Panc1 (cell line): ENCODE data around the gene NEDD8. TPM values are rescaled to one million over a fixed set of nuclear protein-coding genes. Genes with fewer than 3 reads are reported as not detected.

Experiments
- ATAC-seq: fragments of 200-7000 bp; cut with Tn5 transposase; 2 replicates; pipeline ENCODE4 v1.9.1; 2020; ENCODE audit warnings: mild to moderate bottlenecking, moderate library complexity
- BruUV-seq: library from RNA; stranded (reverse); fragments of 400-500 nt; replicated peaks from 2 replicates; lab custom pipeline; 2021; lab: Mats Ljungman, UMichigan
- CTCF ChIA-PET: fragments of 300-600 bp; sonication (Branson Sonifier 250); formaldehyde crosslinking; loops from one replicate; lab custom pipeline; 2022; ENCODE audit warnings: antibody characterized with exemption; lab: Charles Lee
- POLR2A ChIA-PET: fragments of 300-600 bp; sonication (Branson Sonifier 250); formaldehyde crosslinking; loops from one replicate; lab custom pipeline; 2022; ENCODE audit warnings: antibody characterized with exemption; lab: Charles Lee
- DNase-seq: peaks from one replicate; pipeline ENCODE4 v3.0.0-alpha.2; 2010; ENCODE audit warnings: low read depth, low spot score
- H3K27ac ChIP-seq: 2 replicates; pipeline ENCODE4 v1.5.1; 2011; ENCODE audit warnings: mild to moderate bottlenecking, low read length, inconsistent platforms
- H3K27me3 ChIP-seq: fragments of 200-500 bp; sonication (Bioruptor generic); 2 replicates; pipeline ENCODE4 v1.6.0; 2014; ENCODE audit warnings: low read length, inconsistent platforms; ENCODE audit not compliant: control insufficient read depth, insufficient read depth
- H3K36me3 ChIP-seq: fragments of 200-500 bp; sonication (Bioruptor generic); 2 replicates; pipeline ENCODE4 v1.5.1; 2014; ENCODE audit warnings: inconsistent platforms, mild to moderate bottlenecking, low read length, moderate library complexity; ENCODE audit not compliant: control insufficient read depth, insufficient read depth
- H3K4me1 ChIP-seq: 2 replicates; pipeline ENCODE4 v1.5.1; 2011; ENCODE audit warnings: inconsistent platforms, mild to moderate bottlenecking, low read length, moderate library complexity; ENCODE audit not compliant: control insufficient read depth, insufficient read depth
- H3K4me3 ChIP-seq, 2 experiments: 2 replicates each; pipeline ENCODE4 v1.5.1; 2011 to 2012; ENCODE audit warnings: low read depth in 2 of 2, low read length in 2 of 2, mild to moderate bottlenecking in 2 of 2, inconsistent platforms in 1 of 2, moderate library complexity in 1 of 2
- H3K9me3 ChIP-seq: fragments of 200-500 bp; sonication (Bioruptor generic); 2 replicates; pipeline ENCODE4 v1.5.1; 2014; ENCODE audit warnings: low read depth, mild to moderate bottlenecking, inconsistent platforms, low read length, moderate library complexity; ENCODE audit not compliant: control insufficient read depth, insufficient read depth
- CTCF ChIP-seq: fragments of 450-650 bp; IDR thresholded peaks from 2 replicates; pipeline ENCODE4 v1.5.1; 2017; ENCODE audit warnings: mild to moderate bottlenecking
- POLR2AphosphoS5 ChIP-seq: IDR thresholded peaks from 2 replicates; pipeline ENCODE4 v1.6.1; 2012; ENCODE audit warnings: mild to moderate bottlenecking, low read depth, low read length, moderate library complexity
- REST ChIP-seq, 2 experiments: IDR thresholded peaks; 2 replicates each; pipeline ENCODE4 v1.6.1; 2011 to 2012; ENCODE audit warnings: low read depth in 2 of 2, control low read depth in 1 of 2, low read length in 1 of 2, mild to moderate bottlenecking in 1 of 2, moderate library complexity in 1 of 2; ENCODE audit not compliant: insufficient read depth in 1 of 2
- SIN3A ChIP-seq: IDR thresholded peaks from 2 replicates; pipeline ENCODE4 v1.6.1; 2012; ENCODE audit warnings: low read depth, mild to moderate bottlenecking, low read length, moderate library complexity, borderline replicate concordance; ENCODE audit not compliant: insufficient read depth
- TCF7L2 ChIP-seq: IDR thresholded peaks from 2 replicates; pipeline ENCODE4 v1.6.1; 2011; ENCODE audit warnings: mild to moderate bottlenecking, low read depth, low read length, inconsistent platforms
- in situ Hi-C: cut with HindIII; loops from 2 replicates; pipeline ENCODE4 v1.10.0; 2016; ENCODE audit warnings: low sequenced_read_pairs, low pct_unique_long_range_greater_than_20kb
- intact Hi-C: fragments of 100-400 bp; cut with micrococcal nuclease; formaldehyde crosslinking; loops from one replicate; pipeline ENCODE4 v1.10.0; 2022; ENCODE audit not compliant: unreplicated experiment
- total RNA-seq: library from RNA; stranded (reverse); gene quantifications from one replicate; pipeline ENCODE4 v1.2.1, GENCODE V29; 2021; ENCODE audit not compliant: unreplicated experiment

Gene NEDD8
- total RNA-seq, 1 experiment from 2014 or later, result 155 TPM

GRCh38 chr14:24250354-24250753, 18.2 kb upstream of the NEDD8 start:
- no peak overlapping the region for H3K4me3 ChIP-seq
- ChIA-PET CTCF (no interaction called here), POLR2A (no interaction called here)
- TF ChIP-seq SIN3A (no peak), REST (IDR thresholded peaks at IDR 0.05; ENCODE audit: insufficient read depth in 1 of 2, low read depth in 2 of 2, low read length in 1 of 2) (no peak), CTCF (no peak), POLR2AphosphoS5 (no peak), TCF7L2 (no peak)
- H3K27me3 ChIP-seq, result no peaks in the 10 kb centered on the region
- no peaks in the 10 kb centered on the region for H3K9me3 ChIP-seq
- no peak overlapping the region for H3K27ac ChIP-seq
- intact Hi-C loops (no loop called here), in situ Hi-C loops (no loop called here)
- no peaks in the 10 kb centered on the region for H3K36me3 ChIP-seq
- no TSS peak for BruUV-seq
- DNase-seq (no peak), ATAC-seq (no peak)
- no peaks in the 10 kb centered on the region for H3K4me1 ChIP-seq

- Histone ChIP-seq H3K36me3 (no peaks in the 10 kb centered on the region), H3K27ac (no peak overlapping the region), H3K4me1 (no peaks in the 10 kb centered on the region), H3K9me3 (no peaks in the 10 kb centered on the region), H3K27me3 (no peaks in the 10 kb centered on the region), H3K4me3 (no peak overlapping the region)
- intact Hi-C loops (no loop called here), in situ Hi-C loops (no loop called here)
- CTCF ChIA-PET, result no interaction called here
- TF ChIP-seq REST (IDR thresholded peaks at IDR 0.05; ENCODE audit: insufficient read depth in 1 of 2, low read depth in 2 of 2, low read length in 1 of 2), result no peak
- TF ChIP-seq SIN3A, result no peak
- no peak for TF ChIP-seq POLR2AphosphoS5
- TF ChIP-seq TCF7L2, result no peak
- TF ChIP-seq CTCF, result no peak
- POLR2A ChIA-PET, result no interaction called here
- BruUV-seq, result no TSS peak
- DNase-seq, result no peak
- no peak for ATAC-seq
Measured at GRCh38 chr14:24249230-24250021, 17.3 kb upstream of the NEDD8 start.
